CD4-positive, alpha-beta T cell treated with Interleukin-15 for 1 hour (primary cell): ENCODE measurements around the gene CHST8.

Source experiments
- DNase-seq: peaks from one replicate; pipeline ENCODE4 v3.0.0-alpha.2; 2020

Gene CHST8

GRCh38 chr19:33620611-33621010 is 1.1 kb upstream of the CHST8 start:
- no peak for DNase-seq

GRCh38 chr19:33621065-33621785 is 528 bp upstream of the CHST8 start:
- no peak for DNase-seq

GRCh38 chr19:33622505-33622808 is 704 bp downstream of the CHST8 start:
- no peak for DNase-seq

- DNase-seq = no peak
These were observed 1.2 kb downstream of the CHST8 start for GRCh38 chr19:33622809-33623511.

- DNase-seq = no peak
These were observed 2.8 kb downstream of the CHST8 start for GRCh38 chr19:33624586-33624985.

- DNase-seq = no peak
These were observed 5.8 kb downstream of the CHST8 start for GRCh38 chr19:33627526-33627925.

GRCh38 chr19:33627962-33628839 is 6.4 kb downstream of the CHST8 start:
- no peak for DNase-seq

GRCh38 chr19:33628921-33629825 is 7.4 kb downstream of the CHST8 start:
- DNase-seq = no peak

GRCh38 chr19:33629826-33630375 is 8.1 kb downstream of the CHST8 start:
- no peak for DNase-seq

- no peak for DNase-seq
These were observed 9.3 kb downstream of the CHST8 start for GRCh38 chr19:33630880-33631608.

- DNase-seq = no peak
These were observed 9.8 kb downstream of the CHST8 start for GRCh38 chr19:33631609-33631973.

GRCh38 chr19:33634361-33635091 is 12.8 kb downstream of the CHST8 start:
- no peak for DNase-seq

- DNase-seq = no peak
These were observed 16.6 kb downstream of the CHST8 start for GRCh38 chr19:33638167-33639034.

- DNase-seq = no peak
These were observed 17.4 kb downstream of the CHST8 start for GRCh38 chr19:33639035-33639681.

- DNase-seq = no peak
These were observed 19.0 kb downstream of the CHST8 start for GRCh38 chr19:33640773-33641172.

GRCh38 chr19:33641261-33641660 is 19.5 kb downstream of the CHST8 start:
- no peak for DNase-seq

- no peak for DNase-seq
These were observed 20.3 kb downstream of the CHST8 start for GRCh38 chr19:33641956-33642498.

GRCh38 chr19:33644284-33644836 is 22.6 kb downstream of the CHST8 start:
- DNase-seq = no peak

- DNase-seq = no peak
These were observed 24.6 kb downstream of the CHST8 start for GRCh38 chr19:33646306-33646705.
